H9 (cell line): ENCODE data around the gene ODF4. TPM values are rescaled to one million over a fixed set of nuclear protein-coding genes. Genes with fewer than 3 reads are reported as not detected.

Experiments used
- DNase-seq: peaks from one replicate; pipeline ENCODE4 v3.0.0-alpha.2; 2017
- H2AFZ ChIP-seq: one replicate; pipeline ENCODE4 v1.6.1; 2013; ENCODE audit warnings: mild to moderate bottlenecking, low read length, control low read depth, moderate library complexity
- H2AK5ac ChIP-seq: 2 replicates; pipeline ENCODE4 v1.6.1; 2013; ENCODE audit warnings: low read length, control low read depth, mixed read lengths; ENCODE audit not compliant: insufficient read length
- H2BK120ac ChIP-seq: one replicate; pipeline ENCODE4 v1.6.1; 2013; ENCODE audit warnings: low read depth, mild to moderate bottlenecking, low read length, control low read depth, inconsistent platforms; ENCODE audit not compliant: poor library complexity, severe bottlenecking
- H2BK12ac ChIP-seq: 2 replicates; pipeline ENCODE4 v1.6.1; 2013; ENCODE audit warnings: low read length, control low read depth, mixed read lengths, low read depth; ENCODE audit not compliant: insufficient read length
- H2BK15ac ChIP-seq: 2 replicates; pipeline ENCODE4 v1.6.1; 2013; ENCODE audit warnings: low read depth, low read length, control low read depth
- H2BK20ac ChIP-seq: one replicate; pipeline ENCODE4 v1.6.1; 2013; ENCODE audit warnings: low read depth, mild to moderate bottlenecking, low read length, control low read depth, inconsistent platforms; ENCODE audit not compliant: poor library complexity, severe bottlenecking
- H2BK5ac ChIP-seq: 2 replicates; pipeline ENCODE4 v1.6.1; 2013; ENCODE audit warnings: low read length, control low read depth, mixed read lengths; ENCODE audit not compliant: insufficient read length
- H3K14ac ChIP-seq: 2 replicates; pipeline ENCODE4 v1.6.1; 2013; ENCODE audit warnings: low read length, control low read depth; ENCODE audit not compliant: insufficient read depth
- H3K18ac ChIP-seq: 2 replicates; pipeline ENCODE4 v1.6.1; 2013; ENCODE audit warnings: low read depth, mild to moderate bottlenecking, mixed read lengths, low read length, control low read depth; ENCODE audit not compliant: insufficient read length
- H3K23ac ChIP-seq: 2 replicates; pipeline ENCODE4 v1.6.1; 2013; ENCODE audit warnings: low read length, control low read depth, mixed read lengths, low read depth; ENCODE audit not compliant: insufficient read length
- H3K23me2 ChIP-seq: 2 replicates; pipeline ENCODE4 v1.6.1; 2013; ENCODE audit warnings: low read depth, mild to moderate bottlenecking, mixed read lengths, low read length, control low read depth; ENCODE audit not compliant: insufficient read length, poor library complexity, severe bottlenecking
- H3K27ac ChIP-seq: 2 replicates; pipeline ENCODE4 v1.5.1; 2013; ENCODE audit warnings: low read length, control low read depth, mixed read lengths, low read depth; ENCODE audit not compliant: insufficient read length
- H3K27me3 ChIP-seq: 2 replicates; pipeline ENCODE4 v1.6.1; 2013; ENCODE audit warnings: low read length, control low read depth, inconsistent platforms; ENCODE audit not compliant: insufficient read depth
- H3K4ac ChIP-seq: 2 replicates; pipeline ENCODE4 v1.6.1; 2013; ENCODE audit warnings: low read depth, mild to moderate bottlenecking, control low read depth, inconsistent platforms, low read length, moderate library complexity
- H3K4me1 ChIP-seq: 2 replicates; pipeline ENCODE4 v1.6.1; 2013; ENCODE audit warnings: low read length, control low read depth, inconsistent platforms; ENCODE audit not compliant: insufficient read depth
- H3K4me2 ChIP-seq: 2 replicates; pipeline ENCODE4 v1.6.1; 2013; ENCODE audit warnings: low read length, control low read depth, mixed read lengths; ENCODE audit not compliant: insufficient read length, insufficient read depth
- H3K56ac ChIP-seq: 2 replicates; pipeline ENCODE4 v1.6.1; 2013; ENCODE audit warnings: low read depth, mild to moderate bottlenecking, mixed read lengths, low read length, control low read depth; ENCODE audit not compliant: insufficient read length
- H3K79me1 ChIP-seq: 2 replicates; pipeline ENCODE4 v1.6.1; 2013; ENCODE audit warnings: low read depth, mild to moderate bottlenecking, moderate library complexity, low read length, control low read depth, inconsistent platforms; ENCODE audit not compliant: insufficient read depth, poor library complexity, severe bottlenecking
- H3K79me2 ChIP-seq: 2 replicates; pipeline ENCODE4 v1.6.1; 2013; ENCODE audit warnings: low read length, control low read depth, inconsistent platforms; ENCODE audit not compliant: insufficient read depth
- H3K9ac ChIP-seq: 2 replicates; pipeline ENCODE4 v1.6.1; 2013; ENCODE audit warnings: low read length, control low read depth, mixed read lengths; ENCODE audit not compliant: insufficient read length; ENCODE audit errors: extremely low read depth
- H3K9me3 ChIP-seq: one replicate; pipeline ENCODE4 v1.6.1; 2013; ENCODE audit warnings: low read depth, low read length, inconsistent platforms; ENCODE audit not compliant: control insufficient read depth
- H3T11ph ChIP-seq: one replicate; pipeline ENCODE4 v1.6.1; 2013; ENCODE audit warnings: mild to moderate bottlenecking, low read length, control low read depth, inconsistent platforms
- H4K20me1 ChIP-seq: one replicate; pipeline ENCODE4 v1.6.1; 2013; ENCODE audit not compliant: control insufficient read depth, insufficient read length, insufficient read depth
- H4K5ac ChIP-seq: 2 replicates; pipeline ENCODE4 v1.6.1; 2013; ENCODE audit warnings: low read depth, mild to moderate bottlenecking, mixed read lengths, low read length, control low read depth; ENCODE audit not compliant: insufficient read length
- H4K8ac ChIP-seq: replicated peaks from 2 replicates; pipeline ENCODE4 v1.6.1; 2013; ENCODE audit warnings: low read length, control low read depth, mixed read lengths, low read depth; ENCODE audit not compliant: insufficient read length
- H4K91ac ChIP-seq: 2 replicates; pipeline ENCODE4 v1.6.1; 2013; ENCODE audit warnings: low read depth, mild to moderate bottlenecking, moderate library complexity, mixed read lengths, low read length, control low read depth; ENCODE audit not compliant: insufficient read length
- H3K27ac Mint-ChIP-seq, 3 experiments: 2 replicates in 2 of 3; 3 replicates in 1 of 3; pipeline ENCODE4 v1.8.0; 2020 to 2021; ENCODE audit warnings: mixed read lengths in 3 of 3, mild to moderate bottlenecking in 1 of 3, moderate library complexity in 1 of 3
- H3K27me3 Mint-ChIP-seq: 2 replicates; pipeline ENCODE4 v1.8.0; 2021; ENCODE audit warnings: low read depth, mild to moderate bottlenecking, moderate library complexity, mixed read lengths
- H3K36me3 Mint-ChIP-seq, 3 experiments: 2 replicates in 2 of 3; 3 replicates in 1 of 3; pipeline ENCODE4 v1.8.0; 2020 to 2021; ENCODE audit warnings: low read depth in 3 of 3, mixed read lengths in 3 of 3; ENCODE audit not compliant: insufficient read depth in 1 of 3
- H3K4me1 Mint-ChIP-seq, 2 experiments: 2 replicates each; pipeline ENCODE4 v1.8.0; 2020; ENCODE audit warnings: mixed read lengths in 2 of 2
- H3K4me3 Mint-ChIP-seq, 2 experiments: 2 replicates in 1 of 2; 3 replicates in 1 of 2; pipeline ENCODE4 v1.8.0; 2020 to 2021; ENCODE audit warnings: mild to moderate bottlenecking in 2 of 2, mixed read lengths in 2 of 2, moderate library complexity in 1 of 2
- H3K9me3 Mint-ChIP-seq, 2 experiments: 2 replicates in 1 of 2; 3 replicates in 1 of 2; pipeline ENCODE4 v1.8.0; 2020; ENCODE audit warnings: mild to moderate bottlenecking in 2 of 2, mixed read lengths in 2 of 2, moderate library complexity in 1 of 2
- WGBS: extraction: QIAGEN DNeasy Blood & Tissue Kit; methylation state at CpG from one replicate; pipeline ENCODE4 v1.1.7; 2013; ENCODE audit warnings: missing lambda C conversion rate, low lambda C conversion rate, mixed read lengths; ENCODE audit not compliant: insufficient read length; ENCODE audit errors: extremely low coverage; 5-methylcytosine and 5-hydroxymethylcytosine counted together
- total RNA-seq: library from RNA; stranded (reverse); gene quantifications from 2 replicates; pipeline ENCODE4 v1.2.1, GENCODE V29; 2021
- TF ChIP-seq, protein P1 (sequence below): fragments of 200-600 bp; sonication (generic); conservative IDR thresholded peaks from 3 replicates; pipeline ENCODE4 v1.8.0; 2021; ENCODE audit warnings: antibody characterized with exemption, mild to moderate bottlenecking

Gene ODF4
- total RNA-seq, 1 experiment from 2014 or later: not detected

DNA sequence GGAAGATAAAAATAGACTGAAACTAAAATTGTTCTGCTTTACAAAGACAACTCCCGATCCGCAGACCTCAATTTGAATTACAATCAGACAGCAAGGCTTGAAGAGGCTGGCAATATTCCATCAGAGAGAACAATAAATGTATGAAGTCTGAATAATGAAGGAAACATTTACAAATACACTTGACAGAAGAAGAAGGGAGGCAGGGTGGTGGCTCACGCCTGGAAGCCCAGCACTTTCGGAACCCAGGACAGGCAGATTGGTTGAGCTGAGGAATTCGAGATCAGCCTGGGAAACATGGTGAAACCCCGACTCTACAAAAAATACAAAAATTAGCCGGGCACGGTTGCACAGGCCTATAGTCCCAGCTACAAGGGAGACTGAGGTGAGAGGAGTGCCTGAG is 14.6 kb downstream of the ODF4 start:
- H3K79me1 ChIP-seq: no peaks in the 10 kb centered on the region
- no peaks in the 10 kb centered on the region; a peak in 1 of 7 replicates for H3K36me3 Mint-ChIP-seq
- no CpG with 5 or more reads among the region's 8 CpGs for WGBS

More for the DNA sequence above, 14.6 kb downstream of the ODF4 start:
- no peak overlapping the region for H2AFZ ChIP-seq
- no peak overlapping the region for H3K4me3 Mint-ChIP-seq
- H2BK12ac ChIP-seq: no peak overlapping the region
- H3K4ac ChIP-seq: no peak overlapping the region
- no peak overlapping the region for H3K23ac ChIP-seq
- no peaks in the 10 kb centered on the region for H3K79me2 ChIP-seq
- no peak overlapping the region for H2BK15ac ChIP-seq
- no peaks in the 10 kb centered on the region for H3K9me3 ChIP-seq
- H3K18ac ChIP-seq: no peak overlapping the region
- DNase-seq: no peak
- H4K8ac ChIP-seq: no peak overlapping the region
- no peak overlapping the region for H4K91ac ChIP-seq
- no peaks in the 10 kb centered on the region for H3K23me2 ChIP-seq
- H4K20me1 ChIP-seq: no peaks in the 10 kb centered on the region
- no peaks in the 10 kb centered on the region for H3K27me3 ChIP-seq
- H3K9ac ChIP-seq: no peak overlapping the region
- H2BK20ac ChIP-seq: no peak overlapping the region
- H3K9me3 Mint-ChIP-seq: peaks cover 0 to 3% of the 10 kb centered on the region in 2 experiments; a peak in 1 of 5 replicates
- peak overlapping the region in 1 of 3 experiments; percentile 26; a peak in 3 of 7 replicates for H3K27ac Mint-ChIP-seq
- H4K5ac ChIP-seq: no peak overlapping the region
- H3K4me2 ChIP-seq: no peak overlapping the region
- H2BK120ac ChIP-seq: no peak overlapping the region
- peaks cover 6% of the 10 kb centered on the region in 2 experiments for H3K4me1 Mint-ChIP-seq
- H3T11ph ChIP-seq: no peak overlapping the region
- no peak overlapping the region for H3K14ac ChIP-seq
- TF ChIP-seq, protein P1, sequence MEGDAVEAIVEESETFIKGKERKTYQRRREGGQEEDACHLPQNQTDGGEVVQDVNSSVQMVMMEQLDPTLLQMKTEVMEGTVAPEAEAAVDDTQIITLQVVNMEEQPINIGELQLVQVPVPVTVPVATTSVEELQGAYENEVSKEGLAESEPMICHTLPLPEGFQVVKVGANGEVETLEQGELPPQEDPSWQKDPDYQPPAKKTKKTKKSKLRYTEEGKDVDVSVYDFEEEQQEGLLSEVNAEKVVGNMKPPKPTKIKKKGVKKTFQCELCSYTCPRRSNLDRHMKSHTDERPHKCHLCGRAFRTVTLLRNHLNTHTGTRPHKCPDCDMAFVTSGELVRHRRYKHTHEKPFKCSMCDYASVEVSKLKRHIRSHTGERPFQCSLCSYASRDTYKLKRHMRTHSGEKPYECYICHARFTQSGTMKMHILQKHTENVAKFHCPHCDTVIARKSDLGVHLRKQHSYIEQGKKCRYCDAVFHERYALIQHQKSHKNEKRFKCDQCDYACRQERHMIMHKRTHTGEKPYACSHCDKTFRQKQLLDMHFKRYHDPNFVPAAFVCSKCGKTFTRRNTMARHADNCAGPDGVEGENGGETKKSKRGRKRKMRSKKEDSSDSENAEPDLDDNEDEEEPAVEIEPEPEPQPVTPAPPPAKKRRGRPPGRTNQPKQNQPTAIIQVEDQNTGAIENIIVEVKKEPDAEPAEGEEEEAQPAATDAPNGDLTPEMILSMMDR: no peak
- H3K4me1 ChIP-seq: peaks cover under 1% of the 10 kb centered on the region; the same call in 1 of the 2 replicates
- no peak overlapping the region for H2AK5ac ChIP-seq
- H3K27me3 Mint-ChIP-seq: no peaks in the 10 kb centered on the region
- no peak overlapping the region for H3K56ac ChIP-seq
- no peak overlapping the region for H2BK5ac ChIP-seq
- no peak overlapping the region for H3K27ac ChIP-seq
